ENCODE data around the gene LRPAP1.
"Not testable (repeated sequence)": the region's sequence is repeated elsewhere in the genome, so short reads cannot be mapped to it uniquely, and the experiment has no call there.

Gene LRPAP1

DNA sequence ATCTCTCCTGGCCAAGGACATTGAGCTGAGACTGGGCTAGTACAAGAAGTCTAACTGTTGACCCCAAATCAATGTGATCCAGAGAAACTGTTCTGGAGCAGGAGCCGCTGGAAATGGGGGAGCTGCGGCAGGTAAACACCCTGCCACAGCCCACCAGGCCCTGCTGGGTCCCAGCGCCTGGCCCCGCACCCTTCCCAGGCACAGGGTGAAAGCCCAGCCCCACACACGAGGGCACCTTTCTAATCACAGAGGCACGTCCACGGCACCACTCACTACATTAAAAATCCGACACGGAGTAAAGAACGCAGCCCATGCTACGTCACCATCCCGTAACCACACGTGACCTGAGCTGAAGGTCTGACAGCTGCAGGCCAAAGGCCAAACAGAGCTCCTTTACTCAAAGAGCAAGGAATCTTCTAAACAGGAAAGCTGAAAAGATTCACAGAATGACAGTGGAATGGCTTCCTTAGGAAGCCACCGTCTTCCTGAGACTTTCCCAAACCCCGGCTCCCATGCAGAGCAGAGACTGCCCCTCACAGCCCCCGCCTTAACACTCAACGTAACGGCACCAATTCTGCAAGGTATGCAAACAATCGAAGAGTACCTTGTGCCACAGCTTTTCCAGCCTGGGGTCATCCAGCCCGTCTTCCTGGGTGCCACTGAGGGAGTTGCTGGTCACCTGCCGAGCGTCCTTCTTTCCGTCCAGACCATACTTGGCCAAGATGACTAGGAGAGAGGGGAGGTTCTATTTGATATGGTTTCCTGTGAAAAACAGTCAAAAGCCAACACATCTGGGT, 12.6 kb downstream of the LRPAP1 start:
- DNase-seq (ENCODE audit: low read depth in 3 of 3), result no peak

DNA sequence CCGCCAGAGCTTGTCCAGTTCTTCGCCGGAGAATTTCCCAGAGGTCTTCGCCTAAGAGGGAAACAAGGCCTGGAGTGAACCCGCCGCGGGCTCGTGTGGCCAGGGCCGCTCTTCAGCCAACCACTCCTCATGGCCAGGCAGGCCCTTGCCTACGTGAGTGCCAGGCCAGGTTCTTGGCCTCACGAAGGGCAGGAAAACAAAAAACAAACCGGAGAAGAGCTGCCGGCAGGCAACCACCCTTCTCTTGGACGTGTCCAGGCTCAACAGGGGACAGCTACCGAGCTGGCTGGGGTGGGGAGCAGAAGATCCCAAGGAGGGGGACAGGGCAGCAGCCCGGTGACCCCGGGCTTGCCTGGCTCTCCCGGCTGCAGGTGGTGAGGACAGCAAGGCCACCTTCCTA, 13.3 kb downstream of the LRPAP1 start:
- no peak for DNase-seq (ENCODE audit: low read depth in 3 of 3)

DNA sequence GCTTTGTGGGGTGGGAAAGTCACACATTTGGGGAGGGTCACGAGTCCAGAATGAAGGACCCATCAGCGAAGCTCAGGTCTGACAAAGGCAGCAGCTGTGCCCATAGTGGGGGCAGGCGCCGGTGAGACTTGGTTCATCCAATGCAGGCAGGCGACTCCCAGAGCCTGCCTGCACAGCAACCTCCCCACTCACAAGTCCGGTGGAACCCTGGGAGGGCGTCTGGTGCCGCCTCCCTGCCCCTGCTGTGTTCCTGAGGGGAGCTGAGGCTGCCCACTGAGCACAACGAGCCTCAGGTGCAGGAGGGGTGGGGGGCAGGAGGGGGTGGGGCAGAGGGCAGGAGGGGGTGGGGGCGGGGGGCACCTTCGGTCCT, 13.7 kb downstream of the LRPAP1 start:
- no peak for DNase-seq (ENCODE audit: low read depth in 3 of 3)

DNA sequence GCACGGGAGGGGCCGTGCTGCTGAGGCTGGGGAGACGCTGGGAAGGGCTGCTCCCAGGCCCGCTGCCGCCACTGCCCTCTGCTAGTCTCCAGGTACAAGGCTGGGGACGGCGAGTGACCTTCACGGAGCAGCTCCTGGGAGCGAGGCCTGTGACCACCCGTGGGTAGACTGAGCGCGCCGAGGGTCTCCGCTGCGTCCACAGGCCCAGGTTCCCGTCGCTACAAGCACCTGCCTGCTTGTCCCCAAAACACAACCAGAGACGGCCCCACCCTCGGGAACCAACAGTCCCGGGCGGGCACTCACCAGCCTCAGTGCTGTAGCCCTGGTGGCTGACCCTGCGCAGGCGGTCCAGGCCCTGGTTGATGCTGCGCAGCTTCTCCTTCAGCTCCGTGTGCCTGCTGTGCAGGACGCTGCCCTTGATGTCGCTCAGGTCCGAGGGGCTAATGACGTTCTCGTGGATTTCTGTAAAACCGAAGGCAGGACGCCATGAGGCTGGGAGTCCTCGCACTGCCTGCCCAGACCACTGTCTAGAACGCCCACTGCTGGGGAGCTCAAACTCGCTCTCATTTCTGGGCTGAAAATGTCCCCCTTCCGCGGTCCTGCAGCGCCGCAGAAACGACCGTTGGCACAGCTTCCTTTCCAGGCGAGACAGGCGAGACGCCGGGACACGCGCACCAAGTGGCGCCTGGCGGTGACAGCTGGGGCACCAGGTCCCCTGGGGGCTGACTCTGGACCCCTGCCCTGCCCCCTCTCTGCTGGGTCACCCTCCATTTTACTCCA, 14.3 kb downstream of the LRPAP1 start:
- no peak for DNase-seq (ENCODE audit: low read depth in 3 of 3)

DNA sequence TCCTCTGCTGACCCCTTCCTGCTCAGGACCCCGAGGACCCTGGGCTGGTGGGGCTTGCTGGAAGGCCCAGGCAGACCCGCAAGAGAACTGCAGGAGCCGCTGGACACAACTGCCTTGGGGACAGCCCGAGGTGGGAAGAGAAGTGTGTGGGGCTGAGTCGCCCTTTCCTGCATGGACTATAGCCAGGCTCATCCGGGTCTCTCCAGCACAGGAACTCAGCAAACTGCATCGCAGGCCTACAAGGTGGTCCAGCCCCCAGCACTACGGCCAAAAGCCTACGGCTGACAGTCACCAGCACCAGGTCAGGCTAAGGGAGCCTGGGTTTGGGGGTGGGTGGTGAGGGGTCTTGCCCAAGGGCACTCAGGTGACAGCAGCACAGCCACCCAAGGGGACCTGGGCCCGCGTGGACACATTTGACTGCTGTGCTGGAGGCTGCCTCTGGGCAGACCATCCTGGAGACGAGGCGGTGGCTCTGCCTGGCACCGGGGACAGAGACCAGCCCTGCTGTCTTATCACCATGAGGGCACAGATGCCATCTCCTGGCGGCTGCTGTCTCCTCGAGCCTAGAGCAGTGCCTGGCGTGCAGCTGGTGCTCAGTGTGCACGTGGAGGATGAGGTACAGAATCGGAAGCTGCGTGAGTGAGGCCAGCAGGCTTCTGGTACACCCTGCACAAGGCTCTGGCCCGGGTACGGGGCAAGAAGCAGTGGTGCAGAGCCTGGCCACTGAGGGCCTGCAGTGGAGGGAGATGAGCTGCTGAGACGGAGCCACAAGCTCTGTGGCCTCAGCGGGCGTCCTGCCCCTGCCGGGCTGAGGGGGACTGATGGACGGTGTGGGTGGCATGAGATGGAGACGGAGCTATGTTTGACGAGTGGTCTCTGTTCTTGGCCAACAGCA, 15.1 kb downstream of the LRPAP1 start:
- no peak for DNase-seq (ENCODE audit: low read depth in 3 of 3)

DNA sequence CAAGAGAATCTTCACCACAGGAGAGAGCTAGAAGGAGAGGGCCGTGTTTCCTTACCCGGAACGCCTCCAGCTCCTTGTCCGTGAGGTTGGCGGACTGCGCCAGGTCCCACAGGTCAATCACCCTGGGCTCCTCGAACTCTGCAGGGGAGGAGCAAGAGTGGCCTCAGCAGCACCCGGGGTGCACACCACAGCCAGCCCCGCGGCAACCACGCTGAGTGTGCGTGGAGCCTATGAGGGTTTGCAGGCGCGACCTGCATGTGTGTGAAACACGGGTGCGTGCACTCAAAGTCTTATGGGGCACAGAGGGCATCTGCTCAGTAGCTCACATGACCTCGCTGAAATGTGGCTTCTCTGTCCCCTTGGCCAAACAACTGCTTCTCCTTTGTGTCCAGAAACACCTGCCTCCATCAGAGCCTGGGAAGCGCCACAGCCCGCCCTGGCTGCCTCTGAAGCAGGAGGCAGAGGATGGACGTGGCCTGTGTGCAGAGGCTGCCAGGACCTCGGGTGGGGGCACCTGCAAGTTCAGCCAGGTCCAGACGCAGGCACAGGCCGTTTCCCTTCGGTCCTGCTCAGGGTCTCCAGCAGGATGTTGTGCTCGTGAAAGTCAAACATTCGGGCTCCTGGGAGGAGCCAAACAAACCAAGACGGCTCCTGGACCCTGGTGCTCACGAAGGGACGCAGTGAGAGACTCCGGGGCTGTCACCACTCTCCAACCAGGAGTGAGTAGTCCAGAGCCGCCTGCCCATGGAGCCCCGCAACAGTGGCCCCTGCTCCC, 16.0 kb downstream of the LRPAP1 start:
- DNase-seq (ENCODE audit: low read depth in 3 of 3), result no peak

DNA sequence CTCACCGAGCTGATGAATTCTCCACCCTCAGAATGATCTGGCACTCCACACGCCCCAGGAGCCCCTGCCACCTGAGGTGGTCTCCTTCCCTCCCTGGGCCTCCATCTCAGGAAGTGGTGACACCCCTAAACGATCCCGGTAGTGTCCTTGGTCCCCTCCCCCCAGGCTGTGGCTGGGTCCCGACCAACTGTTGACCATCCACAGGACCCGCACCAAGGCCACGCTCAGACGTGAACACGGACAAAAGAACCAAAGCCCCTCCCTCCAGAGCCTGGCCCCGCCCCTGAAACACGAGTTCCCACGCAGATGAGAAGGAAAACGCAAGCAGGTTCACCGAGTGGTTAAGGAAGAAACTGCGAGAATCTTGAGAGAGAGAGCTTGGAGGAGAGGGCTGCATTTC, 16.6 kb downstream of the LRPAP1 start:
- no peak for DNase-seq (ENCODE audit: low read depth in 3 of 3)

DNA sequence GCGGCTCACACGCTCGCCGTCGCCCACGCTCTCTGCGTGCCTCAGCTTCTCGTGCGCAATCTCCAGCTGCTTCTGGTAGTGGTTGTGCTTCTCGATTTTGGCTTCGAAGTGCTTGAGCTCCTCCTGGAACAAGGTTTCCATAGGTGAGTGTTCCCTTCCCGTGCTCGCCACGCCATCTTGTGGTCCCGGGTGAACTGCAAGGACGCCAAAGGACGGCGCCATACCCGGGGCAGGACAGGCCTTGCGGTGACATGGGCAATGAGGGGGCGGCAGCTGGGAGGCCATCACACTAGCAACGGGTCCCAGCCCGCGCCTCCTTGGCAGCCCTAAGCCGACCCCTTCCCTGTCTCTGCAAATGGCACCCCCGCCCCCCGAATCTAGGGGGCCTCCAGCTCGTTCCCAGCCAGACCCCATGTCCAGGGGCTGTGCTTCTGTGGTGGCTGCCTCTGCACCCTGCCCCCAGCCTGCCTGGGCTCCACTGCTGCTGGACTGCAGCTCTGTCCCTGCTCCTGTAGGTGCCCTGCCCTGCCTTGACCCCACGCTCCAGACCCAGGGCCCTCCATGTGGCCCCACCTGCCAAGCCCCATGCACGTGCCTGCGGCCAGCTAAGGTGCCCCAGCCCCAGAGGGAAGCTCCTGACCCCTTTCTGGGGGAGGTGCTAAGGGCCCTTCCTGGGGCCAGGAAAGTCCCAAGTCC, 17.3 kb downstream of the LRPAP1 start:
- DNase-seq (ENCODE audit: low read depth in 3 of 3), result no peak

DNA sequence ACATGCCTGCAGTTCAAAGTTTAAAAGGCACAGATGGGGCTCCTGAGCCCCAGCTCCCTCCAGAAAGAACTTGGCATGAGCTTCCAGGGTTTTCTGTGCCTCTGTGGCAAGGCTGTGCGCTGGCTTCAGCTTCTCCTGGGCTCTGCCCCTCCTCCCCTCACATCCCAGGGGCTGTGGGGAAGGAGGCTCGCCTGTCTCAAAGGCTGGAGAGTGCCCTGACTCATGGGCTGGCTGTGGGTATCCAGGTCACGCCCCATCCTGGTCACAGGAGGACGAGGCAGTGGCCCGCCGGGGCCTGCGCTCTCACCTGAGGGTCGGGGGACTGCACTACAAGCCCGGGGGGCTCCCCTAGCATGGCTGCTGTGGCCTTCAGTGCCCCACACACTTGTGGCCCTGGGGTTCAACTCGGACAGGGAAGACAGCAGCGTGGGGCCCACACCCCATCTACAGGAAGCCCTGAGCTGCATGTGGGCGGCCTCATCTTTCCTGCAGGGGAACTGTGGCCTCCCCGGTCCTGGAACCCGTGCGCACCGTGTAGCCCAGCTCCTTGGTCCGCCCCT, 17.9 kb downstream of the LRPAP1 start:
- DNase-seq (ENCODE audit: low read depth in 3 of 3), result no peak

DNA sequence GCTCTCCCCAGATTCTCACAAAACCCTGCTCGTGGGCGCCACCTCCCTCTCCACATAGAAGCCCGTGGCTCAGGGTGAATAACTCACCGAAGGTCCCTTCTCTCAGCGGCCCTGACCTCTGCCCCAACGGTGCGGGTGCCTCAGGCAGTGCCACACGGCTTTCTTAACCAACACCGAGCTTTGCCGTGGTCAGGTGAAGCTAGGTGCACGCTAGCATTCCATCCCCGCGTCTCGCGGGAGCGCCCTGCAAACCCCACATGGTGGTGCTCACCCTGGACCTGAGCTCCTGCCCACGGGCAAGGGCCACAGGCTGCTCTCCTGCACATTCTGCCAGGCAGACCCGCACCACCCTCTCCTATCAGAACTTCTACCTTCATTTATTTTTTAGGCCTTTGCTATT, 18.4 kb downstream of the LRPAP1 start:
- no peak for DNase-seq (ENCODE audit: low read depth in 3 of 3)

DNA sequence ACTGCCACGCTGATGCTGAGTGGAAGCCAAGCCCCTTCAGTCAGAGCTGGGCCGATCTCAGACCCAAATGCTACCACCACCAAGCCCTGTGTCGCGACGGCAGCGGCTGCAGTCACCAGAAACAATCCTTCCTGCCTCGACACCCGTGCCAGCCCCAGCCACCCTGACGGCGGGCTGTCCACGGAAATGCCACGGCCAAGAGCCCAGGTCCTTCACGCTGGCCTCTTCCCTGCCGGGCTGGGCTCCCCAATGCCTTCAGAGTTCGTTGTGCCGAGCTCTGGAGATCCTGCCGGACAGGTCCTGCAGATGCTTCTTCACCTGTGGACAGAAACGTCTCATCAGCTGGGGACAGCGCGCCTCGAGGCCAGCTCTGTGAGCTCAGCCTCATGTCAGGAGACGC, 19.5 kb downstream of the LRPAP1 start:
- no peak for DNase-seq (ENCODE audit: low read depth in 3 of 3)

DNA sequence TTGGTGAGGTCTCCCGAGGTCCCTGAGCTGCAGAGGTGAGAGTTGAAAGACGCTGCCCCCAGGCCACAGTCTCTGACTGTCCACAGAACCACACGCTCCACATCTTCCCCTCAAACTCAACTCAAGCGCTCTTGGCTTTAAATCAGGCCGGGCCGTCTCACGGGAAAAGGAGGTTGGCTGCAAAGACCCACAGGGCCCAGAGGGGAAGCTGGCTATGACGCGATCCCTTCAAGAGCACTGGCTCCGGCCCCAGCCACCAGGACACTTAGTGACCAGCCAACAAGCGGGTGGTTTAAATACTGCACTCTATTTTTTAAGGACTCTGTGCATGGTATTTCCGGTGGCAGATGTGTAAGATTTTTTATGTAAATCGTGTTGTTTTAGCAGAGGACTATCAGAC, 19.9 kb downstream of the LRPAP1 start:
- no peak for DNase-seq (ENCODE audit: low read depth in 3 of 3)

DNA sequence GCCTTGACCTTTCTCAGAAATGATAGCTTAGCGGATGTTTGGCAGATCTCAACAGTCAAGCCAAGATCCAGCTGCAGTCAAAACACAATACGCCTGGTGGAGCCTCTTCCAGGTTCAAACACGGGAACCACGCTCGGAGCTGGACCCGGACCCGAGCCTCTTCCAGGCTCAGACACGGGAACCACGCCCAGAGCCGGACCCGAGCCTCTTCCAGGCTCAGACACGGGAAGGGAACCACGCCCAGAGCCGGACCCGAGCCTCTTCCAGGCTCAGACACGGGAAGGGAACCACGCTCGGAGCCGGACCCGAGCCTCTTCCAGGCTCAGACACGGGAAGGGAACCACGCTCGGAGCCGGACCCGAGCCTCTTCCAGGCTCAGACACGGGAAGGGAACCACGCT, 20.6 kb downstream of the LRPAP1 start:
- not testable (repeated sequence) for DNase-seq (ENCODE audit: low read depth in 3 of 3)

DNA sequence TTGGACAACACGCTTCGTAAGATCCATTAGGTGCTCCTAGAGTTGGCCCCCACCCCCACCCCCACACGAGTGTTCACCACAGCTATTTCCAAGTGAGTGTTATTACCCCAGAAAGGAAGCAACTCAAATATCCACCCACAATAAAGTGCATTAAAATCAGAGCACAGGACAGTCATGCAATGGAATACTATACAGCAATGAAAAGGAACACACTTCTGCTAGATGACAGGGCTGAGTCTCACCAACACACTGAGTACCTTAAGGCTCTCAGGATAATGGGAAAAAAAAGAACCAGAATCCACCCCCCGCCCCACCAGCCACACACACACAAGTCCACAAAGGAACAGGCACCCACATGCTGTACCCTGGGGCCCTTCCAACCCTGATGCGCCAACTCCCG, 21.0 kb downstream of the LRPAP1 start:
- no peak for DNase-seq (ENCODE audit: low read depth in 3 of 3)

DNA sequence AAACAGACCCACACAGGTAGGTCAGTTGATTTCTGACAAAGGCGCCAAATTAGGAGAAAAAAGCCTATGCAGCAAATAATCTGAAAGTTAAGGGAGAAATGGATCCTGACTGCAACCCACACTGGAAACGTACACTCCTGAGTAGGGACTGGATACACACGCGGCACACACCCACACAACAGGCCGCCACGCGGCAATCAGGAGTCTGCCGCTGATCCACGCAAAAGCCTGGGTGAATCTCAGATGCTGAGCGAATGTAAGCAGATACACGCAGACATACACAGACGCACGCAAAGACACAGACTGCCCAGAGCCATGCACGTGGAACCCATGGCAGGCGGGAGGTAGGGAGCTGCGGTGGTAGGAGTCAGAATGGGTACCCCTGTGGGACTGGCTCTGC, 21.7 kb downstream of the LRPAP1 start:
- no peak for DNase-seq (ENCODE audit: low read depth in 3 of 3)

DNA sequence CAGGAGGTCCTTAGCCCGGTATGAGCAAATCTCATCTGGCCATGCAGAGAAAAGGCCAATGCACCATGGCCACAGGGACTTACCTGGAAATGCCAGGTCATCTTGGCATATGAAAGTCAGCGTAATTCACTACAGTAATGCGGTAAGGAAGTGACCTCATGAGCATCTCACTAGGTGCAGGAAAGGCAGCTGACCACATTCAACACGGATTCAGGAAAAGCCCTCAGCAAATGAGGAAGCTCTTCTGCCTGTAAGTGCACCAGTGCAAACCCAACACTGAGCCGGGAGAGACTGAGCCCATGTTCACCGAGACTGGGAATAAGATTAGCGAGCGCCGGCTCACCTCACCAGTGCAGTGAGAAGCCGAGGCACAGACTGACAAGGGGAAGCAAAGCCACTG, 23.7 kb downstream of the LRPAP1 start:
- DNase-seq (ENCODE audit: low read depth in 3 of 3), result no peak

DNA sequence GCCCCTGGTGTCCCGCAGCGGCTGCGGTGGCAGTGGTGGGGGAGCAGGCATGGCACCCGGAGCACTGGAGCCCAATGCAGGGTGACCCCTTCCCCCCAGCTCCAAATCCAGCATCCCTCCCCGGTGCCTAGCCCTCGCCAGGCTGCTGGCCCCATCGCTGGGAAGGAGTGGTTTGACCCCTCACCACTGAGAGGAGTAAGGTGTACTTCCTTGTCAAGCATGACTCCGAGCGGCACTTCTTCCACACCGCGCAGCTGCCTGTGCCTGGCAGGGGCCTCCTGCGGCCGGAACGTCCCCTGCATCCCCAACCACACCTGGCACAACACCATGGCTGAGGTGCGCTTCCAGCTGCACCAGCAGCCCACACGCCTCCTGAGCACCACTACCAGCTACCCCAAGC, 27.0 kb downstream of the LRPAP1 start:
- no peak for DNase-seq (ENCODE audit: low read depth in 3 of 3)

DNA sequence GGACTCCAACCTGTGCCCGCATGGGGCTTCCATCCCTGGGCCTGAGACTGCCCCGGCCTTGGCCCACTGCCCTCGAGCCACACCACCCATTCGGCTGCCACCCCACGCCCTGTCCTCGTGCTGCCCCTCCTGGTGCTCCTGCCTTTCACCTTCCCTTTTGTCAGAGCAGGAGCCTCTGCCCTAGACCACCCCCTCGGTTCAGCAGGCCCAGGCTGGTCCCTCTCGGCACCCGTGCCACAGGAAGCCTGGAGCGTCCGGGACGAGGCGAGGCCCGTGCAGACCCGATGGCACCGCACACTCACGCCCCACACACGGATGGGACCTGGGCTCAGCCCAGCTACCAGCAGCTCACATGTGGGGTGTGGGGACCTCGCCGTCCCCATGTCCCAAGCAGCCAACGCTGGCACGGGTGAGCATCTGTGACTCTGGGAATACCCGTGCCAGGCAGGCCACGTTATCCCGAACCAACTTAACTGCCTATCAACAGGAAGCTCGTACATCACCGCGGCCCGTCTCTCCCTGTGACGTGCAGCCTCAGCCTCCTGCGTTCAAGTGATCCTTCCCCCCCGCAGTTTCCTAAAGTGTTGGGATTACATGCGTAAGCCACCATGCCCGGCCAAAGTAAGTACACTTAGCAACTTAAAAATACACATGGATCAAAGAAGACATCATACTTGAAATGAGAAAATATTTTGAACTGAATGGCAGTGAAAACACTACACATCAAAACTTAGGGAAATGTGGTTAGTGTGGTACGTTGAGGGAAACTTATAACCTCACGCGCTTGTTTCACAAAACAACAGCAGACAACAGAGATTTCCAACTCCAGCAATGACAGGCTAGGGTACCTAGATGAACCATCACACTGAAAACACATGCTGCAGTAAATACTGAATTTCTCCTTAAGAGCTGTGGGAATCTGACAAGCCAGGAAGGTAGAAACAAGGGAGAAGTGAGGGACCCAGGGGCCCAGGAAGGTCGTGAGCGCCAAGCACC, 29.0 kb downstream of the LRPAP1 start:
- DNase-seq (ENCODE audit: low read depth in 3 of 3), result no peak

DNA sequence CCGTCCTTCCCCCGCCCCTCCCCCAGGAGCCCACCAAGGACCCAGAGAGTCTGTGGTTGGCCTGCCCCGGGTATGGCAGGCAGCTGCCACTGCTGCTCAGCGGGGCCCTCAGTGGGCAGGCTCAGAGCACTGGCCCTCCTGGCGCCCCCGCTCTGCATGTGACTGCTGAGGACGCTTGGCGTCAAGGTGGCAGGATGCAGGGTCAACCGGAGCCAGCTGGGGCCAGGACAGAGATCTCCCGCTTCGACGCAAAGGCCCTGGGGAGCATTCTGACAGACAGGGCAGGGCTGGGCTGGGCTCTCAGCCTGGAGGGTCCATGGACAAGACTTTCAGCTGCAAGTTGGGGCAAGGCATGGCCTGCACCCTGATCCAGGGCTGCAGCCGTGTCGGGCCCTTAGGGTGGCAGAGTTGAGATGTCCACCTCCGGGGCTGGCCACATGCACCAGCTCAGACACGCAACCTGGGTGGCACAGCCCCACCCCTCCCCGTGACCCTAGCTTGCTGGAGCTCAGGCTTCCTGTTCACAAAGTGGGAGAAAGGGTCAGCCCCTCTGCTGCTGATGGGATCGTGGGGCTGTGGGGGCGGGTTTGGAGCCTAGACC, 30.3 kb downstream of the LRPAP1 start:
- DNase-seq (ENCODE audit: low read depth in 3 of 3), result no peak
